Testis (tissue), 2 donors: ENCODE data around the gene EMB.

Experiments
- POLR2A ChIP-seq: fragments of 450-650 bp; IDR thresholded peaks from one replicate; pipeline ENCODE4 v1.6.1; 2017; ENCODE audit warnings: antibody characterized with exemption, mild to moderate bottlenecking, moderate library complexity
- TF ChIP-seq, protein P1 (sequence below), 3 experiments: fragments of 450-650 bp in 2 of 3; fragments of 200-600 bp in 1 of 3; sonication (generic) in 1 of 3; IDR thresholded peaks; one replicate each; pipeline ENCODE4 v1.5.1; 2016 to 2019; ENCODE audit warnings: antibody characterized with exemption in 3 of 3, mild to moderate bottlenecking in 2 of 3, moderate library complexity in 1 of 3

- TF ChIP-seq POLR2A: no peak
- TF ChIP-seq, protein P1, sequence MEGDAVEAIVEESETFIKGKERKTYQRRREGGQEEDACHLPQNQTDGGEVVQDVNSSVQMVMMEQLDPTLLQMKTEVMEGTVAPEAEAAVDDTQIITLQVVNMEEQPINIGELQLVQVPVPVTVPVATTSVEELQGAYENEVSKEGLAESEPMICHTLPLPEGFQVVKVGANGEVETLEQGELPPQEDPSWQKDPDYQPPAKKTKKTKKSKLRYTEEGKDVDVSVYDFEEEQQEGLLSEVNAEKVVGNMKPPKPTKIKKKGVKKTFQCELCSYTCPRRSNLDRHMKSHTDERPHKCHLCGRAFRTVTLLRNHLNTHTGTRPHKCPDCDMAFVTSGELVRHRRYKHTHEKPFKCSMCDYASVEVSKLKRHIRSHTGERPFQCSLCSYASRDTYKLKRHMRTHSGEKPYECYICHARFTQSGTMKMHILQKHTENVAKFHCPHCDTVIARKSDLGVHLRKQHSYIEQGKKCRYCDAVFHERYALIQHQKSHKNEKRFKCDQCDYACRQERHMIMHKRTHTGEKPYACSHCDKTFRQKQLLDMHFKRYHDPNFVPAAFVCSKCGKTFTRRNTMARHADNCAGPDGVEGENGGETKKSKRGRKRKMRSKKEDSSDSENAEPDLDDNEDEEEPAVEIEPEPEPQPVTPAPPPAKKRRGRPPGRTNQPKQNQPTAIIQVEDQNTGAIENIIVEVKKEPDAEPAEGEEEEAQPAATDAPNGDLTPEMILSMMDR (IDR thresholded peaks at IDR 0.05): no peak
Observed at GRCh38 chr5:50365426-50366251, 75.4 kb downstream of the EMB start.
